Measurements from ENCODE around the gene TACC2. TPM values are rescaled to one million over a fixed set of nuclear protein-coding genes. Genes with fewer than 3 reads are reported as not detected.

Gene TACC2
- total and polyA plus RNA-seq, 2 experiments from 2014 or later = 30.8 to 35.9 TPM

- H3K27ac Mint-ChIP-seq = no peak overlapping the region
- H3K27ac ChIP-seq (ENCODE audit: low read depth) = no peak overlapping the region
Measured at GRCh38 chr10:122128357-122128756, 139.4 kb downstream of the TACC2 start.

DNA sequence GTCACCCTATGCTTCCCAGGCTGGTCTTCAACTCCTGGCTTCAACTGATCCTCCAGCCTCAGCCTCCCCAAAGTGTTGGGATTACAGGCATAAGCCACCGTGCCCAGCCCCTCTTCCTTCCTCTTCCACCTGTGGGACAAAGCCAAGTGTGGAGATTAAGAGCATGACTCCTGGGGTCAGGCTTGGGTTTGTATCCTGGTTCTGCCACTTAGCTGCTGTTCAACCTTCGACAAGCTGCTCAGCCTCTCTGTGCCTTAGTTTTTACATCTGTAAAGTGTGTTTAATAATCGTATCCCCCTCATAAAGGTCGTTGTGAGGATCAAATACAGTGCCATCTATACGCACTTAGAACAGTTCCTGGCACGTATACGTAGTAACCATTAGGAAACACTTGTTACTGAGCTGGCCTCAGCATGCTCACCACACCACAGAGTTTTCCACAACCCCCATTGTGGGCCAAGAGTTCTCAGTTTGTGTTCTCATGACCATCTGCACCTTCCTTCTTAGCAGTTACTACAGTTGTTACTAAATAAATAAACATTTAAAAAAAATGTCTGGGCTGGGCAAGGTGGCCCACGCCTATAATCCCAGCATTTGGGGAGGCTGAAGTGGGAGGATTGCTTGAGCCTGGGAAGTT lies 141.6 kb downstream of the TACC2 start:
- Histone ChIP-seq H3K36me3 (ENCODE audit: insufficient read depth) (no peaks in the 10 kb centered on the region), H3F3A (replicated peaks; ENCODE audit: low read depth) (no peaks in the 10 kb centered on the region), H3K27ac (ENCODE audit: low read depth) (no peak overlapping the region), H3K4me1 (ENCODE audit: insufficient read depth) (peaks cover 14% of the 10 kb centered on the region), H3K27me3 (ENCODE audit: insufficient read depth) (no peaks in the 10 kb centered on the region), H2AFZ (no peak overlapping the region), H3K4me3 (no peak overlapping the region), H3K79me2 (replicated peaks; ENCODE audit: insufficient read depth) (peaks cover 21% of the 10 kb centered on the region; the same call in 1 of the 2 replicates), H3K4me2 (no peak overlapping the region), H3K9me2 (ENCODE audit: insufficient read depth) (no peaks in the 10 kb centered on the region), H4K20me1 (replicated peaks; ENCODE audit: insufficient read depth) (no peaks in the 10 kb centered on the region; the same call in 1 of the 2 replicates)
- Mint-ChIP-seq H3K27me3 (ENCODE audit: insufficient read depth, low read depth, poor library complexity) (peaks cover 12% of the 10 kb centered on the region), H3K27ac (no peak overlapping the region), H3K9me3 (no peaks in the 10 kb centered on the region), H3K36me3 (ENCODE audit: low read depth) (peaks cover 36% of the 10 kb centered on the region), H3K4me3 (no peak overlapping the region), H3K4me1 (peaks cover 42% of the 10 kb centered on the region)
- DNase-seq (ENCODE audit: low spot score) (no peak), ATAC-seq (no peak)
- no peak for TF ChIP-seq JUNB (IDR thresholded peaks at IDR 0.05; ENCODE audit: unreplicated experiment)
- TF ChIP-seq, protein P1, sequence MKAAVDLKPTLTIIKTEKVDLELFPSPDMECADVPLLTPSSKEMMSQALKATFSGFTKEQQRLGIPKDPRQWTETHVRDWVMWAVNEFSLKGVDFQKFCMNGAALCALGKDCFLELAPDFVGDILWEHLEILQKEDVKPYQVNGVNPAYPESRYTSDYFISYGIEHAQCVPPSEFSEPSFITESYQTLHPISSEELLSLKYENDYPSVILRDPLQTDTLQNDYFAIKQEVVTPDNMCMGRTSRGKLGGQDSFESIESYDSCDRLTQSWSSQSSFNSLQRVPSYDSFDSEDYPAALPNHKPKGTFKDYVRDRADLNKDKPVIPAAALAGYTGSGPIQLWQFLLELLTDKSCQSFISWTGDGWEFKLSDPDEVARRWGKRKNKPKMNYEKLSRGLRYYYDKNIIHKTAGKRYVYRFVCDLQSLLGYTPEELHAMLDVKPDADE (IDR thresholded peaks at IDR 0.05) = no peak

More at GRCh38 chr10:122128357-122128756, 139.4 kb downstream of the TACC2 start:
- peaks cover 21% of the 10 kb centered on the region for H3K4me1 ChIP-seq (ENCODE audit: insufficient read depth)
- Mint-ChIP-seq H3K36me3 (ENCODE audit: low read depth) (peaks cover 18% of the 10 kb centered on the region), H3K4me3 (no peak overlapping the region), H3K9me3 (no peaks in the 10 kb centered on the region), H3K4me1 (peaks cover 51% of the 10 kb centered on the region), H3K27me3 (ENCODE audit: insufficient read depth, low read depth, poor library complexity) (peaks cover 8% of the 10 kb centered on the region)
- no peak for ATAC-seq
- H3K9me2 ChIP-seq (ENCODE audit: insufficient read depth) = no peaks in the 10 kb centered on the region
- no peaks in the 10 kb centered on the region for H3K27me3 ChIP-seq (ENCODE audit: insufficient read depth)
- no peak overlapping the region for H3K4me3 ChIP-seq
- H3F3A ChIP-seq (replicated peaks; ENCODE audit: low read depth) = no peaks in the 10 kb centered on the region
- H3K36me3 ChIP-seq (ENCODE audit: insufficient read depth) = no peaks in the 10 kb centered on the region
- DNase-seq (ENCODE audit: low spot score) = no peak
- no peaks in the 10 kb centered on the region; the same call in none of the 2 replicates for H4K20me1 ChIP-seq (replicated peaks; ENCODE audit: insufficient read depth)
- H3K4me2 ChIP-seq = no peak overlapping the region
- TF ChIP-seq NANOG (IDR thresholded peaks at IDR 0.05; ENCODE audit: borderline replicate concordance) (no peak), STAT1 (IDR thresholded peaks at IDR 0.05; ENCODE audit: unreplicated experiment) (no peak), ZNF114 (CRISPR knock-in tag; IDR thresholded peaks at IDR 0.05) (no peak), JUNB (IDR thresholded peaks at IDR 0.05; ENCODE audit: unreplicated experiment) (no peak), ZNF331 (CRISPR knock-in tag; IDR thresholded peaks at IDR 0.05; ENCODE audit: low read depth) (no peak), EZH2 (IDR thresholded peaks at IDR 0.05; ENCODE audit: low read depth, unreplicated experiment) (no peak), CTCF (conservative IDR thresholded peaks at IDR 0.05; ENCODE audit: low read depth in 2 of 2) (no peak), POLR2AphosphoS5 (IDR thresholded peaks at IDR 0.05; ENCODE audit: low read depth) (no peak), EZH2phosphoT487 (IDR thresholded peaks at IDR 0.05; ENCODE audit: unreplicated experiment) (no peak)
- TF ChIP-seq, protein P1 (IDR thresholded peaks at IDR 0.05) = no peak
- peaks cover 28% of the 10 kb centered on the region; the same call in 1 of the 2 replicates for H3K79me2 ChIP-seq (replicated peaks; ENCODE audit: insufficient read depth)
- no peak overlapping the region for H2AFZ ChIP-seq
